Adrenal gland (tissue), 5 donors: Measurements from ENCODE around the gene SANBR.

ENCODE experiments used
- POLR2A ChIP-seq, 2 donors: fragments of 450-650 bp; IDR thresholded peaks; one replicate each; pipeline ENCODE4 v1.6.1; 2017; ENCODE audit warnings: antibody characterized with exemption in 2 of 2, mild to moderate bottlenecking in 2 of 2, moderate library complexity in 1 of 2
- TF ChIP-seq, protein P1 (sequence below), 6 experiments: fragments of 450-650 bp in 4 of 6; fragments of 200-600 bp in 2 of 6; sonication (generic) in 1 of 6; IDR thresholded peaks; 1 replicate in 5 of 6; 2 replicates in 1 of 6; pipeline versions ENCODE4 v1.5.1 to v1.8.0; 2016 to 2021; ENCODE audit warnings: antibody characterized with exemption in 6 of 6, mild to moderate bottlenecking in 2 of 6, moderate library complexity in 1 of 6
- donor health status: DM: no; HTN: no; CAD: no.

DNA sequence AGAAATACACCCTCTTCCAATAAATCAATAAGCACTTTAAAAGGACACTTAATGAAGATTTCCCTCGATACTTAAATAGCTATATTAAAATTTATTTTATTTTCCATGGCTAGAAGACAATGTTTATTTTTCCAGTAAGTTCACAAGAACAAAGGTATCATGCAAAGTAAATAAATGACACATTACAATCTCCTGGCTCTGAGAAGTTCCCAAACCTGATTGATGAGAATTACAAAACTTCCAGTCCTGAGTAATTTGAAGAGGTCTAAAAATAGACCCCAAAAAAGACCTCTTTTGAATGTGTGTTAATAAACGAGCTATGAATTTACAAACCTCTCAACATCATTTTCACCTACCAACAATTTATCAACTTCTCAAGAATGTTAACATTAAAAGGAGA is 49.7 kb upstream of the SANBR start:
- TF ChIP-seq, protein P1, sequence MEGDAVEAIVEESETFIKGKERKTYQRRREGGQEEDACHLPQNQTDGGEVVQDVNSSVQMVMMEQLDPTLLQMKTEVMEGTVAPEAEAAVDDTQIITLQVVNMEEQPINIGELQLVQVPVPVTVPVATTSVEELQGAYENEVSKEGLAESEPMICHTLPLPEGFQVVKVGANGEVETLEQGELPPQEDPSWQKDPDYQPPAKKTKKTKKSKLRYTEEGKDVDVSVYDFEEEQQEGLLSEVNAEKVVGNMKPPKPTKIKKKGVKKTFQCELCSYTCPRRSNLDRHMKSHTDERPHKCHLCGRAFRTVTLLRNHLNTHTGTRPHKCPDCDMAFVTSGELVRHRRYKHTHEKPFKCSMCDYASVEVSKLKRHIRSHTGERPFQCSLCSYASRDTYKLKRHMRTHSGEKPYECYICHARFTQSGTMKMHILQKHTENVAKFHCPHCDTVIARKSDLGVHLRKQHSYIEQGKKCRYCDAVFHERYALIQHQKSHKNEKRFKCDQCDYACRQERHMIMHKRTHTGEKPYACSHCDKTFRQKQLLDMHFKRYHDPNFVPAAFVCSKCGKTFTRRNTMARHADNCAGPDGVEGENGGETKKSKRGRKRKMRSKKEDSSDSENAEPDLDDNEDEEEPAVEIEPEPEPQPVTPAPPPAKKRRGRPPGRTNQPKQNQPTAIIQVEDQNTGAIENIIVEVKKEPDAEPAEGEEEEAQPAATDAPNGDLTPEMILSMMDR (IDR thresholded peaks at IDR 0.05) = no peak
- no peak for TF ChIP-seq POLR2A (IDR thresholded peaks at IDR 0.05)
